ENCODE measurements around the gene CIRBP.

CIRBP gene

GRCh38 chr19:1231729-1232637, 37.1 kb upstream of the CIRBP start:
- no peak for DNase-seq

DNA sequence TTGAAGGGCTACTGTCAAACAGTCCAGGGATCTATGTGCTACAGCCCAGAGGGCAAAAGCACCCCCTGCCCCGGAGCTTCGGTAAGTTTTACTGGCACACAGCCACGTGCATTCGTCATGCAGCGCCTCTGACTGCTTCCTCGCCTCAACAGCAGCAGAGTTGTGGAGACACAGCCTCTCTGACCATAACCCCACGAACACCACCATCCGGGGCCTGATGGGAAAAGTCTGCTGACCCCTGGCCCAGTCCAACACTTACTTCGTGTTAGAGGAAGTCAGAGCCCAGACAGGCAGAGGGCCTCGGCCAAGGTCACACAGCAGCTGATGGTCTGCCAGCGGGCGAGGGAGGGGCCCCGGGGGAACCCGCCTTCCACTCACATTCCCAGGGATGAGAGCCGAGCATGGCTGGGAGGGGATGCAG, 36.5 kb upstream of the CIRBP start:
- no peak for DNase-seq

DNA sequence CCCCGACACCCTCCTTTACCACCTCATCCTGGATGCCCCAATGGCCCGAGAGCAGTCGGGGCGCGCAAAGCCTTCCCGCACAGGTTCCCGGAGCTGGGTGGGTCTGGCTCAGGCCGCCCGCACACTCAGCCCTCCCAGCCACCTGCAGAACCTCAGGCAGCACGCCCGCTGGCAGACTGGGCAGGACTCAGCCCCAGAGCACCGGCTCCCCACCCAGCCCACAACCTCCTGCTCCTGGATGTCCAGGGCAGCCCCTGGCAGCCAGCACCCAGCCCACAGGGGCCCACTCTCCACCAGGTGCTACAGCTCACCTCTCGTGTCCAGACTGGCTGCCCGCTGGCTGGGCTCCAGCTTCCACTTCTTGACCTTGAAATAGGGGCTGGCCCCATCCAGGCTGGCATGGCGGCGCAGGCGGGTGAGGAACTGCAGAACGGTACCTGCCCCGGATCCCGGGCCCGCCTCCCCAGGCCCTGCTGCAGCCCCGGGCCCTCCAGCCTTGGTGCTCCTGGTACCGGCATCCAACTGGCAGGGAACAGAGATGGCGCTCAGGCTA, 35.9 kb upstream of the CIRBP start:
- DNase-seq, result no peak

DNA sequence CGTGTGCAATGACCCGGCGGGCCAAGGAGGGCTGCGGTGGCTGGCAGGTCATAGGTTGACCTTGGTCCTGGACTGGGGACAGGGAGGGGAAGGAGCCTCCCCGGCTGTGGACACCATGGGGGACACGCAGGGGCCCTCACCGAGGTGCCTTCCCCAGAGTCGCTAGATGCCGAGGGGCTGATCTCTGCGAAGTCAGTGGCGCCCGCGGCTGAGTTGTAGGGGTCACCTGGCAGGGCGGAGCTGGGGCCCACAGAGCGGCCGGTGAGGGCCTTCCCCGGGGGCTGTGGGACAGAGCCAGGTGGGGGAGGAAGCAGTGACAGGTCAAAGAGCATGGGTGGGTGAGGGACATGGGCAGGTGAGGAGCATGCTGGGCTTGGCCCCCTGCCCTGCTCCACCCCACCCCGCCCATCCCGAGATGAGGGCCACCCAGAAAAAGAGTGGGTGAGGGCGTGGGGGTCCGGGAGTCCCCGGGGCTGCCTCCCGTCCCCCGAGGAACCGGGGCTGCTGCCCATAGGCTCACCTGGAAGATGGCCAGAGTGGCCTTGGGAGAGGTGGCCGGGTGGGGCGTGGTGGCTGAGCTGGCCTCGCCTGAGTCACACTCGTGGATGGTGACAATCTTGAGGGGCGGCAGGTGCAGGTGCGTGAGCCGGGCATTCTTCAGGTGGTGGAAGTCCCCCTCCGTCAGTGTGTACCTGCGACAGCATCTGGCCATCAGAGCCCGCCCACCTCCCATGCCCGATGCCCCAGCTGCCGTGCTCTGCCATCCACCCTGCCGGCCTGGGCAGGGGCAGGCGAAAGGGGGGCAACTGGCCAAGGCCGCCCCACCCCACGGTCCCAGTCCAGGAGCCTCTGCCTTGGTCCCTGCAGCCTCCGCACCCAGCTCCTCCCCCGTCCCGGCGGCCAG, 34.8 kb upstream of the CIRBP start:
- no peak for DNase-seq

DNA sequence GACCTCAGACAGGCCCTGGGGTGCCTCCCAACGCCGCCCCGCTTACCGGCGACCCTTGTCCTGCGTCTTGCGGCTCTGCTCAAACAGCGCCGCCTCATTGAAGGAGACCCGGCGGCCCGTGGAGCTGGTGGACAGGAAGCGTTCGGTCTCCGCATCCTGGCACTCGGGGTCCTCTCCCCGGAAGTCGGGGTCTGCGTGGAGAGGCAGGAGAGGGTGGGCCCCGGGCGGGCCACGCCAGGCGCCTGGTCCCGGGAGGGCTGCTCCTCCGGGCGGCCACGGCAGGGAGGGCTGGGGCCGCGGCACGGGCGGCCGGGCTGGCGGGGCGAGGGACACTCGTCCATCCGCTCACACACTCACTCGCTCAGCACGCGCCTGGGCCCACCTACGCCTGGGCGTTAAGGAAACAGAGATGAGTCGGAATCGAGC, 34.2 kb upstream of the CIRBP start:
- DNase-seq, result no peak

- DNase-seq, result no peak
Measured at GRCh38 chr19:1235625-1236538, 33.2 kb upstream of the CIRBP start.

DNA sequence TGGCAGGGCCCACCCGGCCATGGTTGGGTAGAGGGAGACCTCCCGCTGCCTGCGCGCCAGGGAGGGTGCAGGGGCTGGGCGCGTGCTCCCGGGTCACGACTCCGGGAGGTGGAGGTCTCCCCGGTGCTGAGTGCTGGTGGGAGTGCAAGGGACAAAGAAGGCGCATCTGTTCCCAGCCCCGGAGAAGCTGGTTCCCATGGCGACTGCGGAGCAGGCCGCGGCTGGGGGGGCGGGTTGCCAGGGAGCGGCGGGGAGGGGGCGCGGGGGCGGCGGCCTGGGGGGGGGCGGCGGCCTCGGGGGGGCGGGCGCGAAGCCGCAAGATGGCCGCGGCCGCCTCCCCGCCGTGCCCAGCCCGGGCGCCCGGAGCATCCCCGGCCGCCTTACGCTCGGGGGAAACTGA, 32.6 kb upstream of the CIRBP start:
- DNase-seq, result no peak

GRCh38 chr19:1237027-1237659, 32.0 kb upstream of the CIRBP start:
- no peak for DNase-seq

DNA sequence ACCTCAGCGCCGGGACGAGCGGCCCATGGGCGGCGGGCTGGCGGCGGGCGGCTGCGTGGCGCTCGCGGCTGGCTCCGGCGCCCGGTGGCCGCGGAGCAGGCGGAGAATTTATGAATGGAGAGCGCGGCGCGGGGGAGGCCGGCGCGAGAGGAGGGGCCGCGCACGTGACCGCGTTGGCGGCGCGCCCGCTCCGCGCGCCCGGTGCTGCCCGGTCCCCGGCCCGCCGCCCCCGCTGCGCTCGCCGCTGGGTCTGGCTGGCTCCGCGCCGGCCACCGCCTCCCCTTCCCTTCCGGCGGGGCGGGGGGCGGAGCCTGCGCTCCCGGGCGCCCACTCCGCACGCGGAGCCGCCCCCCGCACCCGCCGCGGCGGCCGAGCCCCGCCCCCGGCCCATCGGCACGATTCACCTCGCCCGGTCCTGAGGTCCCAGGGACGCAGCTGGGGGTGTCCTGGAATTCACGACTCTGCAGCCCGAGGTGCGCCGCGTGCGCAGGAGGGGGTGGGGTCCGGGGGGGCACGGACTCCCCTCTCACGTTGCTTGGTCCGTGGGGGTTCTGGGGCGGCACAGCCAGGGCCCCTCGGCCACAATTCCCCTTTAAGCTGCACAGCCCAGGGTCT, 31.3 kb upstream of the CIRBP start, which contains the start of gene CBARP:
CBARP (minus strand) TSS at position 252 of the 615 bp plus-strand sequence. CDS start 1,905 bp downstream, outside the sequence.
- no peak for DNase-seq

DNA sequence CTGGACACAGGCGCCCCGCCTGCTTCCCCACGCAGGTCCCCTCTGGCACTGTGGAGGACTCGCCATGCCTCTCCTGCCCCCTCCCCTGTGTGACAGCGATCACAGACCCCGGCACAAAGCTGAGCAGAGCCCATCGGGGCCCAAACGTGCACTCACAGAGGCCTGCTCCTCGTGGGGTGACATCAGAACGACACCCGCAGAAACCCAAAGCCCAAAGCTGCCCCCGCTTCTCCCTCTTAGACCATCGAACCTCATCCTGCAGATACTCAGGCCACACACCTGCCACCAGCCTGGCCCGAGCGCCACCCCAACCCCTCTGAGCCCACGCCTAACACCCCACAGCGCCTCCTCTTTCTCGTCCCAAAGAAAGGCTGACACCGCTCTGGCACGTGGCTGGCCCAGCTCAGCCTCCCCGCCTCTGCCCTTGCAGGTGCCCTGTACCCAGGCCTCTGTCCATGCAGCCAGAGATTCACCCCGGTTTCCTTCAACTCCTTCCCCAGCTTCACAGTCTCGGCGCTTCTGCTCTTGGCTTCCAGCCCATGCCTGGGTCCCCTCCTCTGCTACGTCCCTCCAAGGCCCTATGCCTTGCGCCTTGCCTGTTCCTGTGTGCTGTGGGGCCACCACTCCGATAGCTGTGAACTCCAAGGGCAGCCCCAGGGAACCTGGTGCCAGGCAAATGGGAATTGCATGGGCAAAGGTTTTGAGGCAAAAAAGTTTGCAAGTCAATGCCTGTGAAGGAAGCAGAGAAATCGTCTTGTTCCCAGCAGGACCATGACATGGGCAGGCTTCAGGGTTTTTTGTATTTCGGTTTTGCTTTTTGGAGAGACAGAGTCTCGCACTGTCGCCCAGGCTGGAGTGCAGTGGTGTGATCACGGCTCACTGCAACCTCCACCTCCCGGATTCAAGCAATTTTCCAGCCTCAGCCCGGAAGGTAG, 30.5 kb upstream of the CIRBP start:
- DNase-seq, result no peak

- DNase-seq, result no peak
Measured at GRCh38 chr19:1239420-1239795, 29.7 kb upstream of the CIRBP start.

DNA sequence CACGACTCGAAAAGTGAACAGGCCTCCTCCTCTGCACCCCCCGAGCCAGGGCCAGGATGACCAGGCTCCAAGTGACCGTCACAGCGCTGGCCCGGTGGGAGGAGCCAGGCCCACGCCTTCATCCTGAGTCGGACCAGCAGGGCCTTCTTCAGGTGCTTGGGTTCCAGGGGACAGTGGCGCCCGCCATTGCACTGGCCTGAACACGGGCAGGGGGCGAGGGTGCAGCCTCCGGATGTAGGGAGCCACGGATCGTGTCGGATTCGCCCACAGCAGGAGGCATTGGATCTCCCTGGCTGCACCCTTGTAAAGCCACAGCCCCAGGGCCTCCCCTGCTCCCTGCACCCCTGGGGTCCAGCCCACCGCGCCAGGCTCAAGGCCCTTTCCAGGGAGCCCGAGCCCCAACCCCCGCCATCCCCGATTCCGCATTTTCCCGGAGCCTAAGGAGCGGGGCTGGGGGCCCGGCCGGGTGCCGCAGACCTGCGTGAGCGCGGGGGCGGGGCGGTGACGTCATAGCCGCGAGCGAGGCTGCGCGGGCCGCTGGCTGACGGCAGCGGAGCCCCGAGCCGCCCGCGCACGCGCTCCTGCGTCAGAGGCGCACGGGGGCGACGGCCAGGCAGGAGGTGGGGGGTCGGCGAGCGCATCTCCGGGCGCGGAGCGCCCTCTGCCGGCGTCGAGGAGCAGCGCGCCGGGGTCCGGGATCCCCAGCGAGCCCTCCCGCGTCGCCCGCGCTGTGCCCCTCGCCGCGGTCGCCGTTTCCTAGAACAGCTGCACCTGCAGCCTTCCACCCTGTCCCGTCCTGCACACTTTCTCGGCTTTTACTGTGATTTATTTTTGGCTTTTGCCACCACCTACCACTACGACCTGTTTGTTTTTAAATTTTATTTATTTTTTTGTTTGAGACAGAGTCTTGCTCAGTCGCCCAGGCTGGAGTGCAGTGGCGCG, 29.1 kb upstream of the CIRBP start:
- peak; percentile 93 for DNase-seq

DNA sequence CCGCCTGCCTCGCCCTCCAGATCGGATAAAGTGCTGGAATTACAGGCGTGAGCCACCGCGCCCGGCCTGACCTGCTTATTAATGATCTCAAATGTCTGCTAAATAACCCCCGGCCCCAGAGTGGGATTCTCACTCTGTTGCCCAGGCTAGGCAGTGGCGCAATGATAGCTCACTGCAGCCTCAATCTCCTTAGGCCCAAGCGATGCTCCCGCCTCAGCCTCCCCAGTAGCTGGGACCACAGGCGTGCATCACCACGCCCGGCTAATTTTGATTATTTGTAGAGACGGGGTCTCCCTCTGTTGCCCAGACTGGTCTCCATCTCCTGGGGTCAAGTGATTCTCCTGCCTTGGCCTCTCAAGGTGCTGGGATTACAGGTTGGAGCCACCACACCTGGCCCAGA, 28.2 kb upstream of the CIRBP start:
- no peak for DNase-seq

DNA sequence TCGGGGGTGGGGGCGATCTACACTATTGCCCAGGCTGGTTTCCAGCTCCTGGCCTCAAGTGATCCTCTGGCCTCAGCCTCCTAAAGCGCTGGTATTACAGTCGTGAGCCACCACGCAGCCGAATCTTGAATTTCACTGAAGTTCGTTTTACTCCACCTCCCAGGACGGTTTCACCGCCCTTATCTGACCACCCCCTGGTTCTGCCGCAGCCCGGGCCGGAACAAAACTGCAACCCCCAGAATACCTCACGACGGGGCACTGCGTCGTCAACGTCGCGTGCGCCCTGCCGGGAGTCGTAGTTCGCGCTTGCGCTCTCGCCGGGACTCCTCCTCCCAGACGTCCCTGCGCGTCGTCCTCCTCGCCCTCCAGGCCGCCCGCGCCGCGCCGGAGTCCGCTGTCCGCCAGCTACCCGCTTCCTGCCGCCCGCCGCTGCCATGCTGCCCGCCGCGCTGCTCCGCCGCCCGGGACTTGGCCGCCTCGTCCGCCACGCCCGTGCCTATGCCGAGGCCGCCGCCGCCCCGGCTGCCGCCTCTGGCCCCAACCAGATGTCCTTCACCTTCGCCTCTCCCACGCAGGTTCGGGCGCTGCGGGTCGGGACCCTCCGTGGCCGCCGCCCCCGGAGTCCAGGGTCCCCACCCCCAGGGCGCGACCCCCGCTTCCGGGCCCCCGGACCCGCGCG, 27.6 kb upstream of the CIRBP start, which contains the start of gene ATP5F1D:
ATP5F1D (plus strand) TSS at position 335 of the 679 bp plus-strand sequence; CDS start at position 435, 100 bp downstream.
- DNase-seq, result peak; percentile 95

DNA sequence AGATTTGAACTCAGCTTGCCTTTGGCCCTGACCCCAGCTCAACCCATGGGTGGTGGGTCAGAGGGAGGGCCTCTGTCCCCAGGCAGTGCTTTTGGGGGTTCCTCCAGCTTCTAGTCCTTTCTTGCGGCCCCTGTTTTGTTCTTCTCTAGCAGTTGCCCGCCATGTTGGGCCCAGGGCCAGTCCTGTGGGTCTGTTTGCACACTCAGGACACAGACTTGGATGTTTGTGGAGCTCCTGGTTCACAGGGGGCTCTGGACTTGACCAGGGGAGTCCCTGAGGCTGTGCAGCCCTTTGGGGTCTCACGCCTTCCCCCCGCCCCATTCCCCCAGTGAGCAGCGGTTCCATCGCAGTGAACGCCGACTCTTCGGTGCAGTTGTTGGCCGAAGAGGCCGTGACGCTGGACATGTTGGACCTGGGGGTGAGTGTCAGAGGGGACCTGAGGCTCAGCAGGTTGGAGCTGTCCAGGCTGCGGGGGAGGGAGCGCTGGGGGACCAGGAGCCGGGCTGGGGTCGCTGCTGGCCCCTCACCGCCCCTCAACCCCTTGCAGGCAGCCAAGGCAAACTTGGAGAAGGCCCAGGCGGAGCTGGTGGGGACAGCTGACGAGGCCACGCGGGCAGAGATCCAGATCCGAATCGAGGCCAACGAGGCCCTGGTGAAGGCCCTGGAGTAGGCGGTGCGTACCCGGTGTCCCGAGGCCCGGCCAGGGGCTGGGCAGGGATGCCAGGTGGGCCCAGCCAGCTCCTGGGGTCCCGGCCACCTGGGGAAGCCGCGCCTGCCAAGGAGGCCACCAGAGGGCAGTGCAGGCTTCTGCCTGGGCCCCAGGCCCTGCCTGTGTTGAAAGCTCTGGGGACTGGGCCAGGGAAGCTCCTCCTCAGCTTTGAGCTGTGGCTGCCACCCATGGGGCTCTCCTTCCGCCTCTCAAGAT, 25.1 kb upstream of the CIRBP start:
- DNase-seq, result peak; percentile 87

DNA sequence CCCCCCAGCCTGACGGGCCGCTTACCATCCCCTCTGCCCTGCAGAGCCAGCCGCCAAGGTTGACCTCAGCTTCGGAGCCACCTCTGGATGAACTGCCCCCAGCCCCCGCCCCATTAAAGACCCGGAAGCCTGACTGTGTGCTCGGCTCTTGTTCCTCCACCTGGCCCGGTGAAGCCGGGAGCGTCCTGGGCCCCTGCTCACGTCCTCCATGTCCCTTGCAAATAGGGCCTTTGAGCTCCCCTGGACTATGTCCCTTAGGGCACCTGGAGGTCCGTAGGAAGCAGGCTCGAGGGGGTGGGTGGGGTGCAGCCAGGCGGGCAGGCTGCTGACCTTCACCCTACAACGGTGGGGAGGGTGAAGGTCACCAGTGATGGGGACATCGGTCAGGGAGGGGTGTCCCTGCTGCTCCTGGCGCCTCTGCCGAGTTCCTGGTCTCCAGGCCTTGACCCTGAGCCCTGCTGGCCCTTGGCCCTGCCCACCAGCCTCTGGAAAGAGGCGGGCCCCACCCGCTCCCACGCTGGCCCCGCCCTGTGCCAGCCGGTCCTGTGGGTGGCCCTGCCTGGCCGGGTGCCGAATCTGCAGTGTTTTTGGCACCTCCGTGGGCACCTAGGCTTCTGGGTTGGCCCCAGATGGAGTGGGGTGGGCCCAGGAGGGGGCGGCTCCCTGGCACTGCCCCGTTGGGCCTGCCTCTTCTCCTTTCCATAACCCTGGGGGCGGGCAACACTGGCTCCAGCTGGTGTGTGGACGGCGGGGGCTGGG, 24.3 kb upstream of the CIRBP start:
- DNase-seq, result no peak
